Raji (cell line): ENCODE measurements around the gene ZNF22.

ENCODE experiments used
- POLR2A ChIP-seq: IDR thresholded peaks from 2 replicates; pipeline ENCODE4 v1.6.1; 2011; ENCODE audit warnings: low read depth, low read length, control low read depth; ENCODE audit not compliant: insufficient read depth

The ZNF22 gene

DNA sequence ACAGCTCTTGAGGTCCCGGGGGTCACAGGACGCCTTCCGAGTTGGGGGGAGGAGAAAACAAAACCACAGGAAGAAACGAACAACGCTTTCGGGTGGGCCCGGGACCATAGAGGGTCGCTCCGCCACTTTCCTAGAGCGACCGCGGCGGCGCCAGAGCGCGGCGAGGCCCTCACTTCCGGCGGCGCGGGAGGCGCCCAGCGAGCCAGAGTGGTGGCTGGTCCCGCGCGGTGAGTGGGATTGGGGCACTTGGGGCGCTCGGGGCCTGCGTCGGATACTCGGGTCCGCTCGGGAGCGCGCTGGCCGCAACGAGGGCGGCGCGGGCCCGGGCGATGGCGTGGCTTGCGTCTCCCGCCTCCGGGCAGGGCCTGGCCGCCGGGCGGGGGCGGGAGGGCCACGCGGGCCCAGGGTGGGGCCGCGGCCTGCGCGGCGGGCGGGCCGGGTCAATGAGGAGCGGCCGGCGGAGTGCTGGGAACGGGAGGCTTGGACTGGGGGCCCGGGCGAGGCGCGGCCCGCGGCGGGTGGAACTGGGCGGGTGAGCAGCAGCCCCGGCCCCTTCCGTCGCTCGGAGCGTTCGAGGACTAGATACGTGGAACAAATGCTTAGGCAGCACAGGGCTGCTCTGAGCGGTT, at the start of gene ZNF22:
Gene ZNF22 (plus strand): TSS at position 172 of the 629 bp plus-strand sequence. CDS start 2,446 bp downstream, outside the sequence.
- TF ChIP-seq POLR2A, result peak; percentile 77

DNA sequence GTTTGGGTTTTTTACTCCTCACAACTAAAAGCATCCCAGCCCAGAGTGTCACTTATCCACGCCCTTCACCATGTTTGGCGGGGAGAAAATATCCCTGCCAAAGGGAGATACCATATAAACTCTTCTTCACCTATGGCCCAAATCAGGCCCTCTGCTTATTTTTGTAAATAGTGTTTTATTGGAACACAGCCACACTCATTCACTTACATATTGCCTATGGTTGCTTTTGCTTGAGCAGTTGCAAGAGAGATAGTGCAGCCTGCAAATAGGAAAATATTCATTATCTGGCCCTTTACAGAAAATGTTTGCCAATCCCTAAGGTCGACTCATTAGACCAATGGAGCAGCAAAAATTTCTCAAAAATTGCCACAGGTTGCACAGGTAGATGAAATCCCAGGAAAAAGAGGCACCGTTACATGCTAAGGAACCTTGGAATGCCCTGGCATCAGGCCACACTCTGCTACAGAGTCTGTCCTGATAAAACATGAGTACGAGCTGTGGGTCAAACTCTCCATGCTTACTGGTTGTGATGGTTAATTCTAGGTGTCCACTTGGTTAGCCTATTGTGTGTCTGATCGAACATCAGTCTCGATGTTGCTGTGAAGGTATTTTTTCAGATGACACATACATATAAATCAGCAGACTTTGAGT, 49.0 kb upstream of the ZNF22 start:
- no peak for TF ChIP-seq POLR2A

DNA sequence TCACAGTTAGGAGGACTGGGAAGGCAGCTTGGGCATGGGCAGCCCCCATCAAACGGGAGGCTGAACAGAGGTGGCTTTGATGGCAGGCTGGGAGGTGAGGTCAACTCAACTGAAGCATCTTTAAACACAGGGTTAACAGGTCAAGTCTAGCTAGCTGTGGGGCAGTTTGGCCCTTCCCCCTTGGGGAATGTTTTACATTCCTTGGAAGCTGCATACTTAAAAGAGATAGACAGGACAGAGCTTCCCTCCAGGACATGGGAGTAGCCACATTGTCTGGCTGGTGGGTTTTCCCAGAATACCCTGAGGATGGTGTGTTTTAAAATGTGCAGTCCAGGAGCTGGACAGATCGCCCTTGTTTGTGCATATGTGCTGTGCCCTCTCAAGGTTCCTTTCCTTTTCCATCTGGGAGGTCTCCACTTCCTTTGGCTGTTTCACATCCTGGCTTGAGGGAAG, 47.9 kb upstream of the ZNF22 start:
- no peak for TF ChIP-seq POLR2A

- TF ChIP-seq POLR2A, result no peak
Measured at GRCh38 chr10:44954042-44954441, 46.7 kb upstream of the ZNF22 start.

GRCh38 chr10:44954962-44955361, 45.8 kb upstream of the ZNF22 start:
- TF ChIP-seq POLR2A, result no peak

DNA sequence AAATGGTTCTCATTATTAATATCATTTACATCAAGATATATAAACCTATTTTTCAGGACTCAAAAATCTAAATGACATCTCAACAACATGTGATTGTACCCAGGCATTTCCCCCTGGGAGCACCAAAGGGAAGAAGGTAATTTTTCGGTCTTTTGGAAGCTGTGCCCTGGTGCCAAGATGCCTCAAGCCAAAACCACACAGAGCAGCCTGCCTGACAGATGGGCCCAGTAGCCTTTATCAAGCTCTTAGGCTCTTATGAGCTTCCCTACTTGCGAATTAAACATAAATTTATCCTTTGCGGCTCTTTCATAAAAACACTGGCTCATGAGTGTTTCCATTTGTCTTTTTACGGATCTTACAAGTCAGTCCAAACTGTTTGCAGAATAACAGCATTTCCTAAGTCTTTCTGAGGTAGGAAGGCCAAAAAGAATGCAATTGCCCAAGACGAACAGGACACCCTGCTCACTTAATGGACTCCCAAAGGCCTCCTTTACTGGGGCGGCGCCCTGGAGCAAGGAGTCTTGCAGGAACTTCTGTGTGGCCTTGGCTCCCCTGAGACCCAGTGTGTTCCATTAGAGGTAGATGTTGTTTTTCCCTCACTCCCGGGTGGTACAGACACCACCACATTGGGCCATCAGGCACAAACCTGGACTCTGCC, 45.2 kb upstream of the ZNF22 start:
- no peak for TF ChIP-seq POLR2A

- TF ChIP-seq POLR2A, result no peak
Measured at GRCh38 chr10:44956226-44956625, 44.5 kb upstream of the ZNF22 start.

GRCh38 chr10:44956717-44957706, 43.7 kb upstream of the ZNF22 start:
- TF ChIP-seq POLR2A, result no peak

DNA sequence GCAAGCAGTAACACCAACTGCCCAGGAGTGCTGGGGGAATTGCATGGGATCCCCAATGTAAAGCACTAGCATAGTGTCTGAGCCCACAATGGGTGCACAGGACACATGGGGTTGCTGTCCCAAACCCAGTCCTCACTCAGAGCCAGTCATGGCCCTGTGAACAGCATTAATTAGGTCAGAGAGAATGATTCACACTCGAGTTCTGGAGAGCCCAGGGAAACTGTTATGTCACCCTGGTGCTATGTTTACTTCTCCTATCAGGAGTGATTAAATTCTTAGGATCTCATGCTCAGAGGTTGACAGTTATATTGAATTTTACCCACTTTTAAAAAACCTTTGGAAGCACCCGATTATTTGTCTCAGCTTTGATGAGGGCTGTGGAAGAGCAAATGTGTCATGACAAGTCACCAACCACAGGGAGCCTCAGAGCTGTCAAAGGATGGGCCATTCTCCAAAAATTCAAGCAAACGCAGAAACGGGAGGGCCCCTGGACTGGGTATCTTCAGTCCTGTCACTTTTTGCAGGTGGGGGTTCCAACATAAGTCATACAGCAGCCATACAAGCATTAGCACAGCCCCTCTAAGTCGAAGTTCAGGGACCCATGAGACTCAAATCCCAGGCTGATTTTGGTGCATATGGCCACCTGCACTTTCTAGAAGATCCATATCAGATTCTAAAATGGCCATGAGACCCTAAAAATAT, 42.4 kb upstream of the ZNF22 start:
- no peak for TF ChIP-seq POLR2A

GRCh38 chr10:44958898-44959246, 41.9 kb upstream of the ZNF22 start:
- no peak for TF ChIP-seq POLR2A

- peak; percentile 86 for TF ChIP-seq POLR2A
Measured at GRCh38 chr10:44959247-44960087, 41.3 kb upstream of the ZNF22 start, which contains the start of gene RASSF4. TSS of gene RASSF4 (plus strand) at chr10:44959802. CDS start at chr10:44970203, 10,401 bp downstream.

DNA sequence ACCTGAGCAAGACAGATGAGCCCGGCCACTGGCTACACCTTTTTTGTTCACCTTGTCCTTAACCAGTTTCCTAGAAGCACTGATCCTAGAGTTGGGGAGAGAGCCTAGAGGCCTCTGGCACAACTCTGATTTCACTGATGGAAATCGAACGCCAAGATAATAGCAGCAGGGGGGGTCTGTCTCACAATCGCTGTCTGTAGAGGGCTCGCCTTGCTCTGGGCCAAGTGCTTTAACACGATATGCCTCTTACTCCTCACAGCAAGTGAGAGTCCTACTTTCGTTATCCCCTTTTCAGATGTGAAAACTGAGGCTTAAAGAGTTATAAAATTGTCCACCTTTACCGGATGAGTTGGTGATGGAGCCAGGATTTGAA, 40.6 kb upstream of the ZNF22 start:
- TF ChIP-seq POLR2A, result no peak

DNA sequence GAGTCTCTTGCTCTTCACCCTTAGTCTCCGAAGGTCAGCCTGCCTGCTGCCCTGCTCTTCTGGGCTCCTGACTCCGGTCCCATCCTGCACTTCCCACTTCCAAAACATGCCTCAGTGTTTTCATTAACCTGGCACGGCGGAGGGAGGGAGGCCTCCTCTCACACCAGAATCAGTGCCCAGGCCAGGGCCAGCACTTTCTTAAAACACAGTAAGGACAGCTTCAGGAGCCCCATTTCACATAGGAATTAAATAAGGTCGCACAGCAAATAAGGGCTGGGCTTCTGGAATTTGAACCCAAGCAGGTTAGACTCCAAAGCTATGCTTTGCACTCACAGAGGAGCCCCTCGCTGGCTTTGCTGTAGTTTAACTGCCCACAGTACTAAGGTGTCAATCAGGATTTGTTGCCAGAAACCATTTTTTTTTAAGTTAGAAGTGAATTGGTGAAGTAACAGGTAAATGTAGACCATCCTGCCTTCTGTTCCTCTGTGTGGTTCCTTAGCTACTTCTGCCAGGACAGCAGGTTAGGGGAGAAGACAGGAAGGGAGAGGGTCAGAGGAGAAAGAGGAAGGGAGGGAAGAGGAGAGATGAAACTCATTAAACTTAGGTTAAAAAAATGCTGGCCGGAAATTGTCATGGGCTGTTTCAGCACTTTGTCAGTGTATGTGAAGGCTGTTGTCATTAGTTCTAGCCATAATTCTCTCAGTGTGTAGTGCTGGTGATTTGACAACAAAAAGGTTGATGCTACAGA, 40.1 kb upstream of the ZNF22 start:
- TF ChIP-seq POLR2A, result no peak
